HG02884 (cell line): ENCODE measurements around the gene TMEM45B.

Experiments used
- ATAC-seq: cut with Tn5 transposase; IDR thresholded peaks from one replicate; pipeline ENCODE4 v1.9.1; 2021; ENCODE audit warnings: mild to moderate bottlenecking, moderate library complexity; ENCODE audit not compliant: unreplicated experiment

The TMEM45B gene

GRCh38 chr11:129895126-129896041 is 79.7 kb downstream of the TMEM45B start, which contains the start of gene NFRKB:
NFRKB (minus strand) TSS chr11:129895578; CDS start chr11:129892849, 2,729 bp downstream.
- ATAC-seq: peak; percentile 91

GRCh38 chr11:129896062-129896461 is 80.4 kb downstream of the TMEM45B start:
- ATAC-seq: no peak

GRCh38 chr11:129905402-129905801 is 89.8 kb downstream of the TMEM45B start:
- ATAC-seq: no peak
